H9 (cell line): ENCODE data around the gene ECSCR. TPM values are rescaled to one million over a fixed set of nuclear protein-coding genes. Genes with fewer than 3 reads are reported as not detected.

Experiments used
- DNase-seq: peaks from one replicate; pipeline ENCODE4 v3.0.0-alpha.2; 2017
- H2AFZ ChIP-seq: one replicate; pipeline ENCODE4 v1.6.1; 2013; ENCODE audit warnings: mild to moderate bottlenecking, low read length, control low read depth, moderate library complexity
- H2AK5ac ChIP-seq: 2 replicates; pipeline ENCODE4 v1.6.1; 2013; ENCODE audit warnings: low read length, control low read depth, mixed read lengths; ENCODE audit not compliant: insufficient read length
- H2BK120ac ChIP-seq: one replicate; pipeline ENCODE4 v1.6.1; 2013; ENCODE audit warnings: low read depth, mild to moderate bottlenecking, low read length, control low read depth, inconsistent platforms; ENCODE audit not compliant: poor library complexity, severe bottlenecking
- H2BK12ac ChIP-seq: 2 replicates; pipeline ENCODE4 v1.6.1; 2013; ENCODE audit warnings: low read length, control low read depth, mixed read lengths, low read depth; ENCODE audit not compliant: insufficient read length
- H2BK15ac ChIP-seq: 2 replicates; pipeline ENCODE4 v1.6.1; 2013; ENCODE audit warnings: low read depth, low read length, control low read depth
- H2BK20ac ChIP-seq: one replicate; pipeline ENCODE4 v1.6.1; 2013; ENCODE audit warnings: low read depth, mild to moderate bottlenecking, low read length, control low read depth, inconsistent platforms; ENCODE audit not compliant: poor library complexity, severe bottlenecking
- H2BK5ac ChIP-seq: 2 replicates; pipeline ENCODE4 v1.6.1; 2013; ENCODE audit warnings: low read length, control low read depth, mixed read lengths; ENCODE audit not compliant: insufficient read length
- H3K14ac ChIP-seq: 2 replicates; pipeline ENCODE4 v1.6.1; 2013; ENCODE audit warnings: low read length, control low read depth; ENCODE audit not compliant: insufficient read depth
- H3K18ac ChIP-seq: 2 replicates; pipeline ENCODE4 v1.6.1; 2013; ENCODE audit warnings: low read depth, mild to moderate bottlenecking, mixed read lengths, low read length, control low read depth; ENCODE audit not compliant: insufficient read length
- H3K23ac ChIP-seq: 2 replicates; pipeline ENCODE4 v1.6.1; 2013; ENCODE audit warnings: low read length, control low read depth, mixed read lengths, low read depth; ENCODE audit not compliant: insufficient read length
- H3K23me2 ChIP-seq: 2 replicates; pipeline ENCODE4 v1.6.1; 2013; ENCODE audit warnings: low read depth, mild to moderate bottlenecking, mixed read lengths, low read length, control low read depth; ENCODE audit not compliant: insufficient read length, poor library complexity, severe bottlenecking
- H3K27ac ChIP-seq: 2 replicates; pipeline ENCODE4 v1.5.1; 2013; ENCODE audit warnings: low read length, control low read depth, mixed read lengths, low read depth; ENCODE audit not compliant: insufficient read length
- H3K27me3 ChIP-seq: 2 replicates; pipeline ENCODE4 v1.6.1; 2013; ENCODE audit warnings: low read length, control low read depth, inconsistent platforms; ENCODE audit not compliant: insufficient read depth
- H3K4ac ChIP-seq: 2 replicates; pipeline ENCODE4 v1.6.1; 2013; ENCODE audit warnings: low read depth, mild to moderate bottlenecking, control low read depth, inconsistent platforms, low read length, moderate library complexity
- H3K4me1 ChIP-seq: 2 replicates; pipeline ENCODE4 v1.6.1; 2013; ENCODE audit warnings: low read length, control low read depth, inconsistent platforms; ENCODE audit not compliant: insufficient read depth
- H3K4me2 ChIP-seq: 2 replicates; pipeline ENCODE4 v1.6.1; 2013; ENCODE audit warnings: low read length, control low read depth, mixed read lengths; ENCODE audit not compliant: insufficient read length, insufficient read depth
- H3K56ac ChIP-seq: 2 replicates; pipeline ENCODE4 v1.6.1; 2013; ENCODE audit warnings: low read depth, mild to moderate bottlenecking, mixed read lengths, low read length, control low read depth; ENCODE audit not compliant: insufficient read length
- H3K79me1 ChIP-seq: 2 replicates; pipeline ENCODE4 v1.6.1; 2013; ENCODE audit warnings: low read depth, mild to moderate bottlenecking, moderate library complexity, low read length, control low read depth, inconsistent platforms; ENCODE audit not compliant: insufficient read depth, poor library complexity, severe bottlenecking
- H3K79me2 ChIP-seq: 2 replicates; pipeline ENCODE4 v1.6.1; 2013; ENCODE audit warnings: low read length, control low read depth, inconsistent platforms; ENCODE audit not compliant: insufficient read depth
- H3K9ac ChIP-seq: 2 replicates; pipeline ENCODE4 v1.6.1; 2013; ENCODE audit warnings: low read length, control low read depth, mixed read lengths; ENCODE audit not compliant: insufficient read length; ENCODE audit errors: extremely low read depth
- H3K9me3 ChIP-seq: one replicate; pipeline ENCODE4 v1.6.1; 2013; ENCODE audit warnings: low read depth, low read length, inconsistent platforms; ENCODE audit not compliant: control insufficient read depth
- H3T11ph ChIP-seq: one replicate; pipeline ENCODE4 v1.6.1; 2013; ENCODE audit warnings: mild to moderate bottlenecking, low read length, control low read depth, inconsistent platforms
- H4K20me1 ChIP-seq: one replicate; pipeline ENCODE4 v1.6.1; 2013; ENCODE audit not compliant: control insufficient read depth, insufficient read length, insufficient read depth
- H4K5ac ChIP-seq: 2 replicates; pipeline ENCODE4 v1.6.1; 2013; ENCODE audit warnings: low read depth, mild to moderate bottlenecking, mixed read lengths, low read length, control low read depth; ENCODE audit not compliant: insufficient read length
- H4K8ac ChIP-seq: replicated peaks from 2 replicates; pipeline ENCODE4 v1.6.1; 2013; ENCODE audit warnings: low read length, control low read depth, mixed read lengths, low read depth; ENCODE audit not compliant: insufficient read length
- H4K91ac ChIP-seq: 2 replicates; pipeline ENCODE4 v1.6.1; 2013; ENCODE audit warnings: low read depth, mild to moderate bottlenecking, moderate library complexity, mixed read lengths, low read length, control low read depth; ENCODE audit not compliant: insufficient read length
- H3K27ac Mint-ChIP-seq, 3 experiments: 2 replicates in 2 of 3; 3 replicates in 1 of 3; pipeline ENCODE4 v1.8.0; 2020 to 2021; ENCODE audit warnings: mixed read lengths in 3 of 3, mild to moderate bottlenecking in 1 of 3, moderate library complexity in 1 of 3
- H3K27me3 Mint-ChIP-seq: 2 replicates; pipeline ENCODE4 v1.8.0; 2021; ENCODE audit warnings: low read depth, mild to moderate bottlenecking, moderate library complexity, mixed read lengths
- H3K36me3 Mint-ChIP-seq, 3 experiments: 2 replicates in 2 of 3; 3 replicates in 1 of 3; pipeline ENCODE4 v1.8.0; 2020 to 2021; ENCODE audit warnings: low read depth in 3 of 3, mixed read lengths in 3 of 3; ENCODE audit not compliant: insufficient read depth in 1 of 3
- H3K4me1 Mint-ChIP-seq, 2 experiments: 2 replicates each; pipeline ENCODE4 v1.8.0; 2020; ENCODE audit warnings: mixed read lengths in 2 of 2
- H3K4me3 Mint-ChIP-seq, 2 experiments: 2 replicates in 1 of 2; 3 replicates in 1 of 2; pipeline ENCODE4 v1.8.0; 2020 to 2021; ENCODE audit warnings: mild to moderate bottlenecking in 2 of 2, mixed read lengths in 2 of 2, moderate library complexity in 1 of 2
- H3K9me3 Mint-ChIP-seq, 2 experiments: 2 replicates in 1 of 2; 3 replicates in 1 of 2; pipeline ENCODE4 v1.8.0; 2020; ENCODE audit warnings: mild to moderate bottlenecking in 2 of 2, mixed read lengths in 2 of 2, moderate library complexity in 1 of 2
- CTCF ChIP-seq: fragments of 200-600 bp; sonication (generic); conservative IDR thresholded peaks from 3 replicates; pipeline ENCODE4 v1.8.0; 2021; ENCODE audit warnings: antibody characterized with exemption, mild to moderate bottlenecking
- WGBS: extraction: QIAGEN DNeasy Blood & Tissue Kit; methylation state at CpG from one replicate; pipeline ENCODE4 v1.1.7; 2013; ENCODE audit warnings: missing lambda C conversion rate, low lambda C conversion rate, mixed read lengths; ENCODE audit not compliant: insufficient read length; ENCODE audit errors: extremely low coverage; 5-methylcytosine and 5-hydroxymethylcytosine counted together
- total RNA-seq: library from RNA; stranded (reverse); gene quantifications from 2 replicates; pipeline ENCODE4 v1.2.1, GENCODE V29; 2021

The ECSCR gene
- total RNA-seq, 1 experiment from 2014 or later: 1.6 TPM

GRCh38 chr5:139492700-139493192 is 30.2 kb upstream of the ECSCR start:
- H3K79me1 ChIP-seq: no peaks in the 10 kb centered on the region

More at GRCh38 chr5:139492700-139493192, 30.2 kb upstream of the ECSCR start:
- Mint-ChIP-seq H3K4me3 (no peak overlapping the region), H3K36me3 (no peaks in the 10 kb centered on the region), H3K9me3 (no peaks in the 10 kb centered on the region), H3K4me1 (peaks cover 0 to 14% of the 10 kb centered on the region in 2 experiments; a peak in 2 of 4 replicates), H3K27me3 (no peaks in the 10 kb centered on the region; the same call in 1 of the 2 replicates), H3K27ac (no peak overlapping the region)
- TF ChIP-seq CTCF: no peak
- Histone ChIP-seq H2BK12ac (no peak overlapping the region), H3K4me1 (no peaks in the 10 kb centered on the region; the same call in 1 of the 2 replicates), H2BK5ac (no peak overlapping the region), H3K4me2 (no peak overlapping the region), H3K9me3 (no peaks in the 10 kb centered on the region), H3K18ac (no peak overlapping the region), H4K5ac (no peak overlapping the region), H3K4ac (no peak overlapping the region), H3K14ac (no peak overlapping the region), H3K27me3 (no peaks in the 10 kb centered on the region), H4K8ac (no peak overlapping the region), H3K27ac (no peak overlapping the region), H2AFZ (no peak overlapping the region), H3K23ac (no peak overlapping the region), H2BK15ac (no peak overlapping the region), H2BK120ac (no peak overlapping the region), H3K9ac (no peak overlapping the region), H3T11ph (no peak overlapping the region), H2BK20ac (no peak overlapping the region), H4K91ac (no peak overlapping the region), H3K79me2 (no peaks in the 10 kb centered on the region), H3K56ac (no peak overlapping the region), H2AK5ac (no peak overlapping the region), H3K23me2 (no peaks in the 10 kb centered on the region), H4K20me1 (no peaks in the 10 kb centered on the region)
- no peak for DNase-seq
- WGBS: no CpG with 5 or more reads among the region's 6 CpGs
